Raji (cell line): ENCODE results near the gene NOTO.

ENCODE experiments used
- POLR2A ChIP-seq: IDR thresholded peaks from 2 replicates; pipeline ENCODE4 v1.6.1; 2011; ENCODE audit warnings: low read depth, low read length, control low read depth; ENCODE audit not compliant: insufficient read depth

NOTO gene

DNA sequence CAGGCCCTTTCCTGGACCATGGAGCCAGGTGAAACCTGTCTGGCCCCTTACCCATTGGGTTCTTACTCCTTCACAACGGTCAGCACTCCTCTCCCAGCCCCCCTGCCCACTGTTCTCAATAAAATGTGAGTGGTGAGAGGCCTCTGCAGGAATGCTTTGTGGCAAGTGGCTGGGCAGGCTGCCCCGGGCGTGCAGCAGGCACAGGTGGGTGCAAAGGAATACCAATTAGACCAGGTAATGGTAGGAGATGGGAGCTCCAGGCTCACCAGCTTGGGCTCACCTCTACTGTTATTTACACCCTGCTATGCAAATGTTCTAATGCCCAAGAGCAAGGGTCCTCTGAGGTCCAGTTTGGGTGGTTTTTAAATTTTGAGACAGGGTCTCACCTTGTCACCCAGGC lies 24.7 kb downstream of the NOTO start:
- no peak for TF ChIP-seq POLR2A

DNA sequence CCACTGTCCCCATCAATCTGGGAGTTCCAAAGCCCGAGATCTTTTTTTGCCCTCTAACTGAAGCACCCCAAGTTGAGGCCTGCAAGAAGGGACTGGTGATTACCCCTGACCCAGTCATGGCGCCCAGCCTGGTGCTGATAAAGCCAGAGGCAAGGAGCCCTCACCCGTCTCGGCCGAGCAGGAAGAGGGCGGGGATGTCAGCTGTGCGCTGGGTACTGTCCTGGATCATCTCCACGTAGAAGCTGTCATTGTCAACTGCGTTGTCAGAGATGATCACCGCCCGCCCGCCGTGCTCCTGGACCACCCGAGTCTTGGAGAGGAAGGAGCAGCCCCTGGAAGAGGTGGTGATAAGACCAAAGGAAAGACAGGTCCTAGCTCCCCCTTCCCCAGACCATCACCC lies 26.3 kb downstream of the NOTO start:
- no peak for TF ChIP-seq POLR2A

- TF ChIP-seq POLR2A, result no peak; the same call in 1 of the 2 replicates
Measured at GRCh38 chr2:73232403-73233153, 30.2 kb downstream of the NOTO start.

DNA sequence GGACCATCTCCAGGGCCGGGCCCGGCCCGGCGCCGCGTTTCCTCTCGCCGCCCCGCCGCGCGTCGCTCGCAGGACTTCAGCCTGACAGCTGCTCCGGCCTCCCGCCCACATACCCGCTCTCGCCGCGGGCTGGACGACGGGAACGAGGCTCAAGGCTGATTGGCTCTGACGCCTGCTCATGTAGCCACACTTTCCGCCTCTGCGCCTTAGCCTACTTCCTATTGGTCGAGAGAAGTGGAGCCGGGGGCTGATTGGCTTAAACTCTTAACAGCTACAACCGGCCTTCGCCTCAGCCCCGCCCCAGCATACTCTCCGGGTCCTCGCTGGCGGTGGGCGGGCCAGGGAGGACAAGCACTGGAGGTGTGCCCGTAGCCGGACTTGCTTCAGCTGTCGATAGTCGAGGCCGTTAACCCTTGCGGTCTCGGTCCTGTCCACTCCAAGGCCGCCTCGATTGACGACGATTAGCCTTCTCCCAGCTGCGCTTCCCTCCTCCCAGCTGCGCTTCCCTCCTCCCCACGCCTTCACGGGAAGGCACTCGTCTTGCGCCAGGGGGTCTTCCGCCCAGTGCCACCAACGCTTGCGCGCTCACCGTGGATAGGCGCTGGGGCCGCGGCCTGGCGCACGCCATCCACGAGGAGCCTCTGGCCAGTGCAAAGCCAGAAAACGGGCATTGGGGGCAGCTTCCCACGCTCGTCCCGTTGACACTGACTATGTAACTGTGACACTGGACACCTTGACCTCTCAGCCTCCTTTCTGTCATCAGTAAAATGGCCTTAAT lies 31.0 kb downstream of the NOTO start, which contains the start of gene PRADC1:
Gene PRADC1 (minus strand): TSS at position 86 of the 778 bp plus-strand sequence. CDS start 79 bp downstream, at position 7.
- TF ChIP-seq POLR2A, result peak; percentile 79

DNA sequence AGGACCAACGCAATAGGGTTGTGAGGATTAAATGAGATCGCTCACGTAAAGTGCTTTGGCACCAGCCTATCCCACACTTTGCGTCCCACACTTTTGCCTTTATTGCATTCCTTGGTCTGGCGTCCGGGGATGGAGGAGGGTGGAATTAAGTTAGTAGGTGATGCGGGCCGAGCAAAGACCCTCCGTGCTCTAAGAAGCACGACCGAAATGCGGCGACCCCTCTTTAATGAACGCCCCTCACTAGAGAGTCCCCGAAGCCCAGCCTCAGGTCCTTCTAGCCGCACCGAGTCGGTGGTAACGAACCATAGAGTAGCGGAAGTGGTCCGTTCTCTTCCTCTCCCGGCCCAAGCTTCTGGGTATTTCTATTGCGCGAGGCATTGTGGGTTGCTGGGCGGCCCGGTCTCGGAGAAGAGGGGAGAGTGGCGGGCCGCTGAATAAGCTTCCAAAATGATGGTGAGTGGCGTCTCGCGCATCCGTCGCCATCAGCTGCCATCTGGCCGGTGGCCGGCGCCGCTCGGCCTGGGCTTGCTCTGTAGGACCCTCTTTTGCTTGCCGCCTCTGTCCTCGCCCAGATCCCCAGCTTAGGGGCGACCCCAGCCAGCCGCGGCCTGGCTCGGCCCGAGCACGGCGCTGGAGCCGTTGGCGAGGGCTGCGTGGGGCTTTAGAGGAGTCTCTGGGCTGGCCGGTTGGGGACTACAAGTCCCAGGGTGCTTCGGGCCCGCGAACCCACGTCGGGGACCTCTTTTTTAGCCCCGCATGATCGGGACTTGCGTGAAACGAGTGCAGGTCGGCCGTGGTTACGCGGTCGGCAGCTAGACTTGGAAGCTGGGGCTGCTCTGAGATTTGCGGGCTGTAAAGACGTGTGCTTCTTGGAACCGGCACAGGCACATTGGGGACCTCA lies 31.8 kb downstream of the NOTO start, which contains the start of gene CCT7:
Gene CCT7 (plus strand): TSS at position 377 of the 901 bp plus-strand sequence. CDS start 71 bp downstream, at position 448.
- TF ChIP-seq POLR2A, result peak; percentile 93

DNA sequence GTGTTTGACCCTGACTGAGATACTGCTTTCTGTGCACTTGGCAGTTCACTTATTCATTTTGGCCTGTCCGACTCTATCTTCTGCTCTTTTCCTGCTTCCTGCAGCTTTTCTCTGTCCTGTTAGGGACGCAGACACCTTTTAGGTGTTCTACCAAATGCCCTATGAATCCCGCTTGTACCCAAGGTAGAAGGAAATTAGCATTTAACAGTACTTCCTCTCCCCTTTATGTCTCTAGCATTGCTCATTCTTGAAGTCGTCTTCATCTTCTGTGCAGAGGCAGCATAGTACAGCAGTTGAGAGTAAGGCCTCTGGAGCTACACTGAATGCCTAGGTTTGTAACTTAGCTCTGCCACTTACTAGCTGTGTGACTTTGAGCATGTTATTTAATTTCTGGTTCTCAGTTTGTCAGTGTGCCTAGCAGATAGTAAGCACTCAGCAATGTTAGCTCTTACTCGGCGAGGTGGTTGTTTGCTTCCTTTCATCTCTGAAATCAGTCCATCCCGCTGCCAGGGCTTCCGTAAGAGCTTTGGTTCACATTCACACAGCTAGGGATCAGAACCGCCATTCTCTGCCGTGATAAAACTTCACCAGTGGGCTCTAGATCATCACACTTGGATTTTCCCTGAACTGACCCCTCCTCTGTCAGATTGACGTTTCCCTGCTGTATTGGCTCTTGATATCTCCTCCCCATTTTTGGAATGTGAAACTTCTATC lies 33.1 kb downstream of the NOTO start:
- 0 out of 2 replicates have a peak, but pooled peaks have one; percentile 18 for TF ChIP-seq POLR2A

DNA sequence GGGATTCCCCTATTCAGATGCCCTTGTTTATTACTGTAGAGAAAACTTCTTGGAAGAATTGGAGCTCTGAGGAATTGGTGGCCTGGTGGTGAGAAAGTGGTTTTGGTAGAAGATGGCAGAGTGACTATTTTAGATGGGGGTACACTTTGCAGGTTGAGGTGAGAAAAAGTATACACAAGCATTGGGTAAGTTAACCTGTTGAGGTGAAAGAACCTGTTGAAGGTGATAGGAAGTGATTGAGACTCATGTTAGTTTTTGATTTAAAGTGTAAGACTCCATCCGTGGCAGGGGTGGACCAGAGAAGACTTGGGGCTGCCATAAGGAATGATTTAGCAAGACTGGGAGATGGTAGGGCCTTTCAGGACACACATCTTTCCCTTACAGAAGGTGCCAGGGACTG lies 34.8 kb downstream of the NOTO start:
- TF ChIP-seq POLR2A, result no peak

DNA sequence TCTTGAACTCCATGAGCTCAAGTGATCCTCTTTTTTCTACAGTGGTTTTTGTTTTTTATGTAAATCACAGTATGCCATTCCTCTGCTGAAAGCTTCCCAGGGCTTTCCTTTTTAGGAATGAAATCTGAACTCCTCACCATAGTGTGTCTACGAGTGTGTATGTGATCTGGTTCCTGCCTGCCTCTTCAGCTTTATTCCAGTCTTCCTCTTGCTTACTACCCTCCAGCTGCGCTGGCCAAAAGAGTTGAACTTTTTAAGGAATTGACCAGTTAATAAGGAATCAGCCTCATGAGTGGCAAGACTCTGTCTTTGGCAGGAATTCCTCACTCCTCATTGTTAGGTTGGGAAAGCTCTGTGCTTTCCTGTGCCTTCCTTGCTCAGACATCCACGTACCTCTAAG lies 35.8 kb downstream of the NOTO start:
- no peak for TF ChIP-seq POLR2A

DNA sequence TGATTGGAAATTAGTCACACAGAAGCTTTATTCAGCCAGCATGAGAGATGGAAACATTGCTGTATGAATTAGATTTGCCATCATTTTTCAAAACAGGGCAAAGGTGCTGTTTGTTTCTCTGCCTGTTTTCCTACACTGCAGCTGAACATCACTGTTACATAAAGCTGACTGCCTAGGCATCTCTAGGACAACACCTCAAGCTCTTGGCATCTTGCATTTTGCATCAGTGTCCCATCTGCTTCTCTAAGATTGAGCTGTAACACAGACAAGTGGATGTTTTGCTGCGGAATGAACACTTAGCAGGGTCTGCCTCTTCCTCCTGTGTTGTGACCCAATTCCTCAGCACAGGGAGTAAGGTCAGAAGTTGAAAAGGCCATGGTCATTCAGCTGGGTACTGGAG lies 36.6 kb downstream of the NOTO start:
- no peak for TF ChIP-seq POLR2A

GRCh38 chr2:73239776-73240175 lies 37.4 kb downstream of the NOTO start:
- TF ChIP-seq POLR2A, result no peak

- no peak for TF ChIP-seq POLR2A
Measured at GRCh38 chr2:73243884-73244570, 41.7 kb downstream of the NOTO start.

DNA sequence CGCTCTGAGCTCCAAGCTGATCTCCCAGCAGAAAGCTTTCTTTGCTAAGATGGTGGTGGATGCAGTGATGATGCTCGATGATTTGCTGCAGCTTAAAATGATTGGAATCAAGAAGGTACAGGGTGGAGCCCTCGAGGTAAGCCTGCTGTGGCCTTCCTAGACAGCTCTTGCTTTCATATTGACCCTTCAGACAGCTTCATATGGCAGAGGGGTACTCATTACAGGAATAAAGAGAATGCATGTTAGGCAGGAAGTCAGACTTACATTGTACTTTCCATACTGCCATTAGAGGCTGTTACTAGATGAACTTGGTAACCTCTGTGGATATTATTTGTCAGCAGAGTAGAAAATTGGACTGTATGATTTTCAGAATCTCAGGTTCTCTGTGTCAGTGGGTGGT lies 42.2 kb downstream of the NOTO start:
- no peak for TF ChIP-seq POLR2A

DNA sequence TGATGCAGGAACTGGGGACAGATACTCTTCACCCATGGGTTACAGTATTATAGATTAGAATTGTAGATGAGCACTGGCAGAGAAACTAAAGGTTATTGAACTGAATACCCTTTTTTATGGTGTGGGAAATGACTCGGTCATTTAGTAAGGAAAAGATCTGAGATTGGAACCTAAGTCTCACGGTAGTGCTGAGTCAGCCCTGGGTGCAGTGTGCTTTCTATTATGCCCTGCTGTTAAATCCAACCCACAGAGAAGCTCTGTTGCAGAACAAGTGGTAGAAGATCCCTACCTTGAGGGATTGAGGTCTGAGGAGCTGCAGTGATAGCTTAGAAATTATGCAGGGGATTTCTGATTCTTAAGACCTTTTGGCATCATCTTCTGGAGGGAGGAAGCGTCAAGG lies 44.5 kb downstream of the NOTO start:
- no peak for TF ChIP-seq POLR2A

DNA sequence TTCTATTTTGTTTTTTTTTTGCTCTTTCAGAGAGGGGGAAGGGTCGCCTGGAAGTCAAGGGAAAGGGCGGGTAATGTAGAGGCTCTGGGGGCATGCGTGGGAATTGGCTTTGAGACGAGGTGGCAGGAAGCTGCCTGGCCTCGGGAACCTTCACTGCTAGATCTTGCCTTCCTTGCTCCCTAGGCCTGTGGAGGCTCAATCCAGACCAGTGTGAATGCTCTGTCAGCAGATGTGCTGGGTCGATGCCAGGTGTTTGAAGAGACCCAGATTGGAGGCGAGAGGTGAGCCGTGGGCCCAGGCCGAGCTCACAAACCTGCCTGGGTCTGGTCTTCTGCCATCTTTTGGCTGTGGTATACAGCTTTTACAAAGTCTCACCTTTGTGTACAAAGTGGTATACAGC lies 47.3 kb downstream of the NOTO start:
- no peak for TF ChIP-seq POLR2A
